Right kidney (tissue), 1 donor: ENCODE results near the gene DDX53.

Experiments
- DNase-seq: peaks from one replicate; pipeline ENCODE4 v3.0.0-alpha.2; 2016

The DDX53 gene

DNA sequence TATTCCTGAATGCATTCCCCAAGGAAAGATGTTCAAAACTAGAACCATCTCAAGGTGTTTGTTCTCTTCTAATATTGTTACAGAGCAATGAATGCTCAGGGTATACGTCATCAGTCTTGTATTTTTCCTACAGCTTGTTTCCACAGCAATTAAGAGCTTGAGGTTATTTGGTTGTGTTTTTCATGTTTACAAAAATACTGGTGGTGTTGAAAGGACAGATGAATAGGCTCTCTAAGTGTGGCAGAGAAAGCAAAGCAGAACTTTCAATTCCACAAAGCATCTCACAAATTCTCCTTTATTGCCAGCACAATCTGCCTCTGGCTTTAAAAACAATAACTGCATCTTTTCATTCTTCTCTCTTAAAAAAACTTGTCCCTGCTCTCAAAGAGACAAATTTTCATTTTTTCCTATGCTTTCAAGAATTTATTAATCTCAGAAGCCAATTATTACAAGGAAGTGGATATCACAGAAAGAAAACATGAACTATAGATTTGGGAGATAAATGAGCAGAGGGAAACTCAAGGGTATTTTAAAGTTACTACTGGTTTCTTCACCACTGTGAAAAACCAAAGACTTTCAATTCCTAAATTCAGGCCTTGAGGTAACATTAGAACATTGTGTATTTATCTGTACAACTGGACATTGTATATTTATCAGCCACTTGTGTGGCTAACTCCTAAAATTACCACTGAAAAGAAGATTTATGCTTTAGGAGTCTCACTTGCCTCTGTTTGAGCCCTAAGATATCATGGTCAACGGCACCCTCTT is 49.2 kb downstream of the DDX53 start:
- no peak for DNase-seq

DNA sequence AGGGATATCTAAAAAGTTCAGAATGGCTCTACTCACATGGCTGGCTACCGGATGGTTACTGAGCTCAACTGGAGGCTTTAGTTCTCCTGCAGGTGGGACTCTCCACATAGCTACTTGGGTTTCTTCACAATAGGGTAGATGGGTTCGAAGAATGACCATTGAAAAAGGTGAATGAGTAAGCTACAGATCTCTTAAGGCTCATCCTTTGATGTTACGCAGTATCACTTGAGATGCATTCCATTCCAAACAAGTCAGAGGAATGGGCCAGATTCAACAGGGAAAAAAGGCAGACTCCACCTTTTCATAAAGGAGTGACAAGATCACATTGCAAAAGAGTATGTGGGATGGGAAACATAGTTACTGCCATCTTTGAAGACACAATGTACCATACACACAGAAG is 52.6 kb downstream of the DDX53 start:
- DNase-seq: no peak
